T-helper 1 cell (primary cell): ENCODE data around the gene TRAF4.
"Not testable (repeated sequence)": the region's sequence is repeated elsewhere in the genome, so short reads cannot be mapped to it uniquely, and the experiment has no call there.

Source experiments
- DNase-seq, 5 donors: peaks; one replicate each; pipeline ENCODE4 v3.0.0-alpha.2; 2012 to 2020

Gene TRAF4

GRCh38 chr17:28792877-28793661, 49.3 kb downstream of the TRAF4 start:
- no peak for DNase-seq

GRCh38 chr17:28794846-28795441, 51.1 kb downstream of the TRAF4 start:
- DNase-seq: not testable (repeated sequence)

GRCh38 chr17:28796062-28796461, 52.3 kb downstream of the TRAF4 start:
- DNase-seq: no peak
